GM18505 (cell line): Measurements from ENCODE around the gene DNAJC11.
"Not testable (repeated sequence)": the region's sequence is repeated elsewhere in the genome, so short reads cannot be mapped to it uniquely, and the experiment has no call there.

Source experiments
- ATAC-seq: cut with Tn5 transposase; IDR thresholded peaks from one replicate; pipeline ENCODE4 v1.9.1; 2021; ENCODE audit not compliant: unreplicated experiment
- POLR2A ChIP-seq: IDR thresholded peaks from 4 replicates; pipeline ENCODE4 v1.6.1; 2011; ENCODE audit warnings: borderline replicate concordance; ENCODE audit not compliant: insufficient read depth, insufficient read length; ENCODE audit errors: extremely low read depth

Gene DNAJC11

GRCh38 chr1:6601923-6602668, 99.5 kb downstream of the DNAJC11 start:
- TF ChIP-seq POLR2A, result no peak
- ATAC-seq, result peak; percentile 28

GRCh38 chr1:6601049-6601922, 100.3 kb downstream of the DNAJC11 start:
- ATAC-seq, result no peak
- TF ChIP-seq POLR2A, result no peak

- ATAC-seq, result no peak
- no peak for TF ChIP-seq POLR2A
These were observed 101.1 kb downstream of the DNAJC11 start for GRCh38 chr1:6600410-6601048.

GRCh38 chr1:6599991-6600390, 101.6 kb downstream of the DNAJC11 start:
- not testable (repeated sequence) for ATAC-seq

GRCh38 chr1:6599141-6599975, 102.3 kb downstream of the DNAJC11 start:
- no peak for TF ChIP-seq POLR2A
- no peak for ATAC-seq

- TF ChIP-seq POLR2A, result no peak
- ATAC-seq, result no peak
These were observed 103.9 kb downstream of the DNAJC11 start for GRCh38 chr1:6597777-6598131.

GRCh38 chr1:6596886-6597776, 104.5 kb downstream of the DNAJC11 start:
- TF ChIP-seq POLR2A, result no peak
- no peak for ATAC-seq

- no peak for ATAC-seq
These were observed 105.3 kb downstream of the DNAJC11 start for GRCh38 chr1:6596351-6596750.

GRCh38 chr1:6594977-6595740, 106.5 kb downstream of the DNAJC11 start:
- no peak for TF ChIP-seq POLR2A
- no peak for ATAC-seq

More at GRCh38 chr1:6596351-6596750, 105.3 kb downstream of the DNAJC11 start:
- no peak for TF ChIP-seq POLR2A

GRCh38 chr1:6593810-6594209, 107.8 kb downstream of the DNAJC11 start:
- no peak for ATAC-seq
- no peak for TF ChIP-seq POLR2A

- no peak for TF ChIP-seq POLR2A
- ATAC-seq, result no peak
These were observed 108.6 kb downstream of the DNAJC11 start for GRCh38 chr1:6592865-6593593.
